K562 (cell line): ENCODE data around the gene PNLIPRP1. TPM values are rescaled to one million over a fixed set of nuclear protein-coding genes. Genes with fewer than 3 reads are reported as not detected.

Experiments
- ATAC-seq: fragments of 200-7000 bp; cut with Tn5 transposase; 3 replicates; pipeline ENCODE4 v1.9.1; 2020; ENCODE audit warnings: moderate library complexity
- BruUV-seq: library from RNA; stranded (reverse); fragments of 400-500 nt; replicated peaks from 2 replicates; lab custom pipeline; 2021; lab: Mats Ljungman, UMichigan
- CTCF ChIA-PET: fragments of 300-600 bp; formaldehyde crosslinking; extraction: SDS; loops from one replicate; lab custom pipeline; 2021; ENCODE audit warnings: low intra/inter-chr PET ratio; lab: Yijun Ruan, JAX
- POLR2A ChIA-PET: fragments of 300-600, 350-650 bp; sonication (Branson Sonifier 250); formaldehyde crosslinking; extraction: SDS; loops from one replicate; lab custom pipeline; 2021; ENCODE audit warnings: antibody characterized with exemption, inconsistent platforms; lab: Yijun Ruan, JAX
- DNase-seq, 4 experiments: peaks; one replicate each; pipeline versions ENCODE4 v3.0.0 to v3.0.0-alpha.2; 2011 to 2018; ENCODE audit warnings: low spot score in 3 of 4, mixed read lengths in 3 of 4; ENCODE audit errors: extremely low read depth in 1 of 4
- FAIRE-seq: peaks from 2 replicates; lab custom pipeline; 2011; peaks lifted over from hg19 to GRCh38; lab: Jason Lieb, UNC
- H2AFZ ChIP-seq: 2 replicates; pipeline ENCODE4 v1.6.0; 2011; ENCODE audit warnings: low read depth, low read length, control low read depth, inconsistent platforms
- H3K27ac ChIP-seq: fragments of 200-600 bp; 3 replicates; pipeline ENCODE4 v1.8.0; 2011; ENCODE audit warnings: low read depth, mild to moderate bottlenecking, control low read depth, inconsistent platforms, low read length, moderate library complexity, mixed read lengths; ENCODE audit errors: extremely low read depth
- H3K27me3 ChIP-seq, 2 experiments: fragments of 300-600 bp in 1 of 2; 2 replicates in 1 of 2; 3 replicates in 1 of 2; pipeline versions ENCODE4 v1.6.0 to v1.8.0; 2011; ENCODE audit warnings: inconsistent platforms in 2 of 2, low read length in 2 of 2, mild to moderate bottlenecking in 1 of 2, mixed read lengths in 1 of 2, moderate library complexity in 1 of 2; ENCODE audit not compliant: control insufficient read depth in 2 of 2, insufficient read depth in 2 of 2
- H3K36me3 ChIP-seq: fragments of 300-600 bp; 3 replicates; pipeline ENCODE4 v1.8.0; 2011; ENCODE audit warnings: mild to moderate bottlenecking, low read length, inconsistent platforms; ENCODE audit not compliant: control insufficient read depth, insufficient read depth
- H3K4me1 ChIP-seq, 2 experiments: fragments of 200-600 bp in 1 of 2; replicated peaks in 1 of 2; 2 replicates in 1 of 2; 3 replicates in 1 of 2; pipeline versions ENCODE4 v1.5.1 to v1.8.0; 2011; ENCODE audit warnings: inconsistent platforms in 2 of 2, low read length in 2 of 2, mild to moderate bottlenecking in 1 of 2, mixed read lengths in 1 of 2, moderate library complexity in 1 of 2; ENCODE audit not compliant: control insufficient read depth in 2 of 2, insufficient read depth in 2 of 2
- H3K4me2 ChIP-seq: 2 replicates; pipeline ENCODE4 v1.6.1; 2011; ENCODE audit warnings: low read length, control low read depth, inconsistent platforms, mixed read lengths; ENCODE audit not compliant: insufficient read depth
- H3K4me3 ChIP-seq: fragments of 200-600 bp; sonication (generic), shearing (Covaris generic); 2 replicates; pipeline ENCODE4 v1.5.1; 2016; ENCODE audit warnings: control low read depth, inconsistent platforms
- H3K79me2 ChIP-seq: fragments of 200-600 bp; 3 replicates; pipeline ENCODE4 v1.8.0; 2011; ENCODE audit warnings: low read length, inconsistent platforms; ENCODE audit not compliant: control insufficient read depth, insufficient read depth
- H3K9ac ChIP-seq, 2 experiments: 2 replicates each; pipeline versions ENCODE4 v1.6.0 to v1.6.1; 2011; ENCODE audit warnings: low read depth in 2 of 2, low read length in 2 of 2, control low read depth in 1 of 2, inconsistent platforms in 1 of 2, mild to moderate bottlenecking in 1 of 2, mixed read lengths in 1 of 2; ENCODE audit not compliant: insufficient read depth in 1 of 2
- H3K9me1 ChIP-seq: one replicate; pipeline ENCODE4 v1.6.0; 2011; ENCODE audit warnings: inconsistent platforms, mild to moderate bottlenecking, low read length, moderate library complexity; ENCODE audit not compliant: control insufficient read depth, insufficient read depth
- H3K9me3 ChIP-seq: replicated peaks from 2 replicates; pipeline ENCODE4 v1.5.1; 2011; ENCODE audit warnings: low read depth, low read length, inconsistent platforms; ENCODE audit not compliant: control insufficient read depth, insufficient read depth
- H4K20me1 ChIP-seq: replicated peaks from 2 replicates; pipeline ENCODE4 v1.6.1; 2011; ENCODE audit warnings: low read length, inconsistent platforms, mixed read lengths; ENCODE audit not compliant: control insufficient read depth, insufficient read depth
- ELF1 ChIP-seq: fragments of 200-800 bp; sonication (Bioruptor generic); IDR thresholded peaks from 2 replicates; pipeline ENCODE4 v1.6.1; 2016; ENCODE audit warnings: missing genetic modification characterization, missing compliant biosample characterization
- HNRNPH1 ChIP-seq: fragments of 200-400 bp; formaldehyde crosslinking; optimal IDR thresholded peaks from 2 replicates; pipeline ENCODE3; 2017; ENCODE audit warnings: low read depth, mild to moderate bottlenecking, low read length, moderate library complexity
- NRF1 ChIP-seq, 2 experiments: fragments of 450-650 bp; IDR thresholded peaks in 1 of 2; conservative IDR thresholded peaks in 1 of 2; 2 replicates each; pipeline ENCODE4 v1.6.1; 2014; ENCODE audit warnings: mild to moderate bottlenecking in 2 of 2
- PTRF ChIP-seq: fragments of 450-650 bp; IDR thresholded peaks from 2 replicates; pipeline ENCODE4 v1.6.1; 2016; ENCODE audit warnings: mild to moderate bottlenecking, missing genetic modification characterization, missing compliant biosample characterization
- SRSF9 ChIP-seq: fragments of 200-400 bp; formaldehyde crosslinking; IDR thresholded peaks from 2 replicates; pipeline ENCODE4 v1.6.1; 2017; ENCODE audit warnings: low read depth, low read length, borderline replicate concordance
- ZKSCAN1 ChIP-seq: fragments of 150-350 bp; IDR thresholded peaks from 2 replicates; pipeline ENCODE4 v1.6.1; 2016; ENCODE audit warnings: low read depth, low read length
- ZNF232 ChIP-seq: sonication (generic); formaldehyde crosslinking; IDR thresholded peaks from 2 replicates; pipeline ENCODE4 v1.8.0; 2022; ENCODE audit warnings: mild to moderate bottlenecking, missing genetic modification reagents
- WGBS: fragments of 100-300 bp; shearing (Covaris generic); methylation state at CpG from one replicate; pipeline ENCODE4 v1.1.6; 2016; ENCODE audit warnings: low coverage, mixed read lengths; ENCODE audit not compliant: insufficient coverage; ENCODE audit errors: missing lambda C conversion rate; 5-methylcytosine and 5-hydroxymethylcytosine counted together
- in situ Hi-C: fragments of 300-500 bp; cut with MboI; formaldehyde crosslinking; loops from 4 replicates; pipeline ENCODE4 v1.15.0; 2018; ENCODE audit warnings: inconsistent platforms, mixed read lengths
- intact Hi-C: fragments of 100-400 bp; cut with micrococcal nuclease; formaldehyde crosslinking; loops from 2 replicates; pipeline ENCODE4 v1.14.2; 2022
- polyA plus RNA-seq, 8 experiments: library from polyadenylated mRNA; depleted of rRNA in 4 of 8; stranded (reverse) in 5 of 8; unstranded in 3 of 8; fragments of >200 nt; fragmentation: Nextera tagmentation in 2 of 8; fragmentation: Illumina TruSeq in 1 of 8; extraction: Ambion mirVana in 2 of 8; extraction: Trizol in 1 of 8; gene quantifications; 2 replicates each; pipeline versions ENCODE4 v1.2.1 to v1.2.3, GENCODE V29; 2011 to 2014; ENCODE audit warnings: inconsistent platforms in 1 of 8, missing spikeins in 1 of 8
- total RNA-seq, 7 experiments: library from RNA; depleted of rRNA in 6 of 7; stranded (reverse); fragments of >200 nt in 6 of 7; fragmentation: Illumina TruSeq in 2 of 7; extraction: Trizol in 2 of 7; gene quantifications; 2 replicates each; pipeline versions ENCODE4 v1.2.1 to v1.2.3, GENCODE V29; 2011 to 2021; ENCODE audit warnings: low replicate concordance in 1 of 7
- TF ChIP-seq, protein P1 (sequence below): fragments of 450-650 bp; conservative IDR thresholded peaks from 2 replicates; pipeline ENCODE4 v1.6.1; 2016; ENCODE audit warnings: missing genetic modification characterization, low read depth, mild to moderate bottlenecking, control low read depth, missing compliant biosample characterization
- TF ChIP-seq, protein P2 (sequence below): IDR thresholded peaks from 2 replicates; pipeline ENCODE4 v1.6.1; 2011; ENCODE audit warnings: borderline replicate concordance, low read depth, mild to moderate bottlenecking, moderate library complexity, low read length; ENCODE audit not compliant: insufficient read depth, poor library complexity, severe bottlenecking
- TF ChIP-seq, protein P3 (sequence below): fragments of 450-650 bp; IDR thresholded peaks from 2 replicates; pipeline ENCODE4 v1.6.1; 2018; ENCODE audit warnings: mild to moderate bottlenecking, low read depth; ENCODE audit not compliant: partially characterized antibody
- TF ChIP-seq, protein P4 (sequence below): fragments of 450-650 bp; IDR thresholded peaks from 2 replicates; pipeline ENCODE4 v1.6.1; 2017; ENCODE audit warnings: antibody characterized with exemption, mild to moderate bottlenecking

Gene PNLIPRP1
- total and polyA plus RNA-seq, 9 of the 15 experiments (the other 6 are each of a cell fraction or from before 2014, with no cell fraction given) = 0.60 TPM; not detected in 8

DNA sequence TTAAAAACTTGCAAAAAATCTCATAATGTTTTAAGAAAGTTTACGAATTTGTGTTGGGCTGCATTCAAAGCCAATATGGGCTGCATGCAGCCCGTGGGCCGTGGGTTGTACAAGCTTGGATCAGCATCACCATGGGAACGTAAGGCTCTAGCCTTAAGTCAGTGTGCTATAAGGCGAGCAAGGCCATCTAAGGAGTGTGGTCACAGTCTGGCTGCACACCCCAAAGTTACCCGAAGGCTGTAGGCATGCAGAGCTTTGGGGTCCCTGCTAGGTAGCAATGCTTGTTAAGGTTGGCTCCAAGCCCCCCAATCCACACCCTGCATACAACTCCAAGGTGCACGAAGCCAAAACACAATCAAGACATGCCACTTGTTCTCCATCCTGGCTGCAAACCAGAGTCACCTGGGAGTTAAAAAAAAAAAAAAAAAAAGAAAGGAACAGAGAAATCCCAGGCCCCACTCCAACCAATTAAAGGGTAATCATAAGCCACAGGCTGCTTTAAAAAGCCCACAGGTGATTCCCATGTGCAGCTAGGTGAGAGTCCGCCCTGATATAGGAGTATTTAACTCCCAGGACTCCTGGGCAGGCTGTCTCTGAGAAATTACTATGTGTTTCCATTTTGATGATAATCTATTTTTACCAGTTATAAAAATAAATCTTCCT lies 21.5 kb downstream of the PNLIPRP1 start:
- Histone ChIP-seq H2AFZ (no peak overlapping the region), H3K4me2 (no peak overlapping the region), H3K36me3 (no peaks in the 10 kb centered on the region), H3K79me2 (no peaks in the 10 kb centered on the region), H3K27me3 (peaks cover 0 to 13% of the 10 kb centered on the region in 2 experiments; a peak in 2 of 5 replicates), H3K4me3 (no peak overlapping the region), H3K9ac (no peak overlapping the region), H3K27ac (no peak overlapping the region), H3K9me1 (no peaks in the 10 kb centered on the region), H3K9me3 (no peaks in the 10 kb centered on the region), H4K20me1 (no peaks in the 10 kb centered on the region), H3K4me1 (peaks cover 0 to 7% of the 10 kb centered on the region in 2 experiments; a peak in 2 of 5 replicates)
- 0% methylated on average over 8 of the region's 8 CpGs for WGBS
- ATAC-seq (no peak), FAIRE-seq (no peak), DNase-seq (no peak)
- CTCF ChIA-PET = no interaction called here
- in situ Hi-C loops = no loop called here
- BruUV-seq = no TSS peak
- POLR2A ChIA-PET = interaction anchor here (0.7 kb wide), 1 partner anchor 14 kb away, joined by 3 read pairs; no protein-coding TSS in a partner anchor
- intact Hi-C loops = no loop called here
- TF ChIP-seq HNRNPH1 = no peak
- TF ChIP-seq ZNF232 (CRISPR knock-in tag) = no peak
- TF ChIP-seq ELF1 (tag) = no peak
- no peak for TF ChIP-seq SRSF9
- no peak for TF ChIP-seq ZKSCAN1
- TF ChIP-seq, protein P1, sequence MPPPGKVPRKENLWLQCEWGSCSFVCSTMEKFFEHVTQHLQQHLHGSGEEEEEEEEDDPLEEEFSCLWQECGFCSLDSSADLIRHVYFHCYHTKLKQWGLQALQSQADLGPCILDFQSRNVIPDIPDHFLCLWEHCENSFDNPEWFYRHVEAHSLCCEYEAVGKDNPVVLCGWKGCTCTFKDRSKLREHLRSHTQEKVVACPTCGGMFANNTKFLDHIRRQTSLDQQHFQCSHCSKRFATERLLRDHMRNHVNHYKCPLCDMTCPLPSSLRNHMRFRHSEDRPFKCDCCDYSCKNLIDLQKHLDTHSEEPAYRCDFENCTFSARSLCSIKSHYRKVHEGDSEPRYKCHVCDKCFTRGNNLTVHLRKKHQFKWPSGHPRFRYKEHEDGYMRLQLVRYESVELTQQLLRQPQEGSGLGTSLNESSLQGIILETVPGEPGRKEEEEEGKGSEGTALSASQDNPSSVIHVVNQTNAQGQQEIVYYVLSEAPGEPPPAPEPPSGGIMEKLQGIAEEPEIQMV (tag) = no peak
- TF ChIP-seq, protein P2, sequence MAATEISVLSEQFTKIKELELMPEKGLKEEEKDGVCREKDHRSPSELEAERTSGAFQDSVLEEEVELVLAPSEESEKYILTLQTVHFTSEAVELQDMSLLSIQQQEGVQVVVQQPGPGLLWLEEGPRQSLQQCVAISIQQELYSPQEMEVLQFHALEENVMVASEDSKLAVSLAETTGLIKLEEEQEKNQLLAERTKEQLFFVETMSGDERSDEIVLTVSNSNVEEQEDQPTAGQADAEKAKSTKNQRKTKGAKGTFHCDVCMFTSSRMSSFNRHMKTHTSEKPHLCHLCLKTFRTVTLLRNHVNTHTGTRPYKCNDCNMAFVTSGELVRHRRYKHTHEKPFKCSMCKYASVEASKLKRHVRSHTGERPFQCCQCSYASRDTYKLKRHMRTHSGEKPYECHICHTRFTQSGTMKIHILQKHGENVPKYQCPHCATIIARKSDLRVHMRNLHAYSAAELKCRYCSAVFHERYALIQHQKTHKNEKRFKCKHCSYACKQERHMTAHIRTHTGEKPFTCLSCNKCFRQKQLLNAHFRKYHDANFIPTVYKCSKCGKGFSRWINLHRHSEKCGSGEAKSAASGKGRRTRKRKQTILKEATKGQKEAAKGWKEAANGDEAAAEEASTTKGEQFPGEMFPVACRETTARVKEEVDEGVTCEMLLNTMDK = no peak
- no peak for TF ChIP-seq PTRF (tag)
- no peak for TF ChIP-seq NRF1 (conservative IDR thresholded peaks at IDR 0.05 in 1 of 2, IDR thresholded peaks at IDR 0.05 in 1 of 2)
- TF ChIP-seq, protein P3, sequence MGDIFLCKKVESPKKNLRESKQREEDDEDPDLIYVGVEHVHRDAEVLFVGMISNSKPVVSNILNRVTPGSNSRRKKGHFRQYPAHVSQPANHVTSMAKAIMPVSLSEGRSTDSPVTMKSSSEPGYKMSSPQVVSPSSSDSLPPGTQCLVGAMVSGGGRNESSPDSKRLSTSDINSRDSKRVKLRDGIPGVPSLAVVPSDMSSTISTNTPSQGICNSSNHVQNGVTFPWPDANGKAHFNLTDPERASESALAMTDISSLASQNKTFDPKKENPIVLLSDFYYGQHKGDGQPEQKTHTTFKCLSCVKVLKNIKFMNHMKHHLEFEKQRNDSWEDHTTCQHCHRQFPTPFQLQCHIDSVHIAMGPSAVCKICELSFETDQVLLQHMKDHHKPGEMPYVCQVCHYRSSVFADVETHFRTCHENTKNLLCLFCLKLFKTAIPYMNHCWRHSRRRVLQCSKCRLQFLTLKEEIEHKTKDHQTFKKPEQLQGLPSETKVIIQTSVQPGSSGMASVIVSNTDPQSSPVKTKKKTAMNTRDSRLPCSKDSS = no peak
- TF ChIP-seq, protein P4, sequence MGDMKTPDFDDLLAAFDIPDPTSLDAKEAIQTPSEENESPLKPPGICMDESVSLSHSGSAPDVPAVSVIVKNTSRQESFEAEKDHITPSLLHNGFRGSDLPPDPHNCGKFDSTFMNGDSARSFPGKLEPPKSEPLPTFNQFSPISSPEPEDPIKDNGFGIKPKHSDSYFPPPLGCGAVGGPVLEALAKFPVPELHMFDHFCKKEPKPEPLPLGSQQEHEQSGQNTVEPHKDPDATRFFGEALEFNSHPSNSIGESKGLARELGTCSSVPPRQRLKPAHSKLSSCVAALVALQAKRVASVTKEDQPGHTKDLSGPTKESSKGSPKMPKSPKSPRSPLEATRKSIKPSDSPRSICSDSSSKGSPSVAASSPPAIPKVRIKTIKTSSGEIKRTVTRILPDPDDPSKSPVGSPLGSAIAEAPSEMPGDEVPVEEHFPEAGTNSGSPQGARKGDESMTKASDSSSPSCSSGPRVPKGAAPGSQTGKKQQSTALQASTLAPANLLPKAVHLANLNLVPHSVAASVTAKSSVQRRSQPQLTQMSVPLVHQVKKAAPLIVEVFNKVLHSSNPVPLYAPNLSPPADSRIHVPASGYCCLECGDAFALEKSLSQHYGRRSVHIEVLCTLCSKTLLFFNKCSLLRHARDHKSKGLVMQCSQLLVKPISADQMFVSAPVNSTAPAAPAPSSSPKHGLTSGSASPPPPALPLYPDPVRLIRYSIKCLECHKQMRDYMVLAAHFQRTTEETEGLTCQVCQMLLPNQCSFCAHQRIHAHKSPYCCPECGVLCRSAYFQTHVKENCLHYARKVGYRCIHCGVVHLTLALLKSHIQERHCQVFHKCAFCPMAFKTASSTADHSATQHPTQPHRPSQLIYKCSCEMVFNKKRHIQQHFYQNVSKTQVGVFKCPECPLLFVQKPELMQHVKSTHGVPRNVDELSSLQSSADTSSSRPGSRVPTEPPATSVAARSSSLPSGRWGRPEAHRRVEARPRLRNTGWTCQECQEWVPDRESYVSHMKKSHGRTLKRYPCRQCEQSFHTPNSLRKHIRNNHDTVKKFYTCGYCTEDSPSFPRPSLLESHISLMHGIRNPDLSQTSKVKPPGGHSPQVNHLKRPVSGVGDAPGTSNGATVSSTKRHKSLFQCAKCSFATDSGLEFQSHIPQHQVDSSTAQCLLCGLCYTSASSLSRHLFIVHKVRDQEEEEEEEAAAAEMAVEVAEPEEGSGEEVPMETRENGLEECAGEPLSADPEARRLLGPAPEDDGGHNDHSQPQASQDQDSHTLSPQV = no peak
